Mesendoderm (in vitro differentiated cells): Measurements from ENCODE around the gene INHBC.
A peak's percentile ranks its signal among the peaks of the same experiment; 100 is the strongest.

Experiments used
- DNase-seq: peaks from one replicate; pipeline ENCODE4 v3.0.0; 2013
- H2AK5ac ChIP-seq: 2 replicates; pipeline ENCODE4 v1.6.1; 2013; ENCODE audit warnings: low read length, inconsistent platforms
- H2BK120ac ChIP-seq: 2 replicates; pipeline ENCODE4 v1.6.1; 2013; ENCODE audit warnings: low read depth, mild to moderate bottlenecking, low read length, moderate library complexity, mixed read lengths
- H2BK15ac ChIP-seq: replicated peaks from 2 replicates; pipeline ENCODE4 v1.6.1; 2013; ENCODE audit warnings: low read depth, mild to moderate bottlenecking, moderate library complexity
- H2BK5ac ChIP-seq: 2 replicates; pipeline ENCODE4 v1.6.1; 2013; ENCODE audit warnings: low read length, inconsistent platforms
- H3K18ac ChIP-seq: 2 replicates; pipeline ENCODE4 v1.6.1; 2013; ENCODE audit warnings: mild to moderate bottlenecking, low read length, mixed read lengths
- H3K23ac ChIP-seq: one replicate; pipeline ENCODE4 v1.6.1; 2013; ENCODE audit warnings: low read length
- H3K27ac ChIP-seq: 2 replicates; pipeline ENCODE4 v1.5.1; 2013; ENCODE audit warnings: low read depth, mild to moderate bottlenecking, inconsistent platforms, low read length, moderate library complexity
- H3K27me3 ChIP-seq: 2 replicates; pipeline ENCODE4 v1.6.1; 2013; ENCODE audit warnings: low read length, control low read depth, mild to moderate bottlenecking, inconsistent platforms; ENCODE audit not compliant: insufficient read depth, poor library complexity
- H3K36me3 ChIP-seq: 2 replicates; pipeline ENCODE4 v1.6.1; 2013; ENCODE audit warnings: low read length, inconsistent platforms; ENCODE audit not compliant: control insufficient read depth, insufficient read depth
- H3K4ac ChIP-seq: one replicate; pipeline ENCODE4 v1.6.1; 2013; ENCODE audit warnings: low read depth, mild to moderate bottlenecking, low read length, moderate library complexity
- H3K4me1 ChIP-seq: 2 replicates; pipeline ENCODE4 v1.6.1; 2013; ENCODE audit warnings: low read depth, low read length, inconsistent platforms; ENCODE audit not compliant: control insufficient read depth
- H3K4me2 ChIP-seq: 2 replicates; pipeline ENCODE4 v1.6.1; 2013; ENCODE audit warnings: low read length
- H3K4me3 ChIP-seq: 2 replicates; pipeline ENCODE4 v1.5.1; 2013; ENCODE audit warnings: mild to moderate bottlenecking, low read length
- H3K56ac ChIP-seq: one replicate; pipeline ENCODE4 v1.6.1; 2013; ENCODE audit warnings: low read length
- H3K79me1 ChIP-seq: 2 replicates; pipeline ENCODE4 v1.6.1; 2013; ENCODE audit warnings: low read length, inconsistent platforms
- H3K79me2 ChIP-seq: 2 replicates; pipeline ENCODE4 v1.6.1; 2013; ENCODE audit warnings: mild to moderate bottlenecking, low read length; ENCODE audit not compliant: control insufficient read depth, insufficient read depth
- H3K9ac ChIP-seq: 2 replicates; pipeline ENCODE4 v1.6.1; 2013; ENCODE audit warnings: low read length, inconsistent platforms
- H4K5ac ChIP-seq: one replicate; pipeline ENCODE4 v1.6.1; 2013; ENCODE audit warnings: low read length
- H4K8ac ChIP-seq: one replicate; pipeline ENCODE4 v1.6.1; 2013; ENCODE audit warnings: low read depth, mild to moderate bottlenecking, control low read depth, low read length, moderate library complexity
- WGBS: extraction: QIAGEN DNeasy Blood & Tissue Kit; methylation state at CpG from one replicate; pipeline ENCODE4 v1.1.7; 2013; ENCODE audit warnings: low lambda C conversion rate, missing lambda C conversion rate; ENCODE audit not compliant: insufficient coverage; ENCODE audit errors: extremely low coverage; 5-methylcytosine and 5-hydroxymethylcytosine counted together

The INHBC gene

DNA sequence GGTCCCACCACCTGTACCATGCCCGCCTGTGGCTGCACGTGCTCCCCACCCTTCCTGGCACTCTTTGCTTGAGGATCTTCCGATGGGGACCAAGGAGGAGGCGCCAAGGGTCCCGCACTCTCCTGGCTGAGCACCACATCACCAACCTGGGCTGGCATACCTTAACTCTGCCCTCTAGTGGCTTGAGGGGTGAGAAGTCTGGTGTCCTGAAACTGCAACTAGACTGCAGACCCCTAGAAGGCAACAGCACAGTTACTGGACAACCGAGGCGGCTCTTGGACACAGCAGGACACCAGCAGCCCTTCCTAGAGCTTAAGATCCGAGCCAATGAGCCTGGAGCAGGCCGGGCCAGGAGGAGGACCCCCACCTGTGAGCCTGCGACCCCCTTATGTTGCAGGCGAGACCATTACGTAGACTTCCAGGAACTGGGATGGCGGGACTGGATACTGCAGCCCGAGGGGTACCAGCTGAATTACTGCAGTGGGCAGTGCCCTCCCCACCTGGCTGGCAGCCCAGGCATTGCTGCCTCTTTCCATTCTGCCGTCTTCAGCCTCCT, 21.6 kb downstream of the INHBC start:
- Histone ChIP-seq H4K5ac (no peak overlapping the region), H3K4me1 (peaks cover 12% of the 10 kb centered on the region)
- no CpG with 5 or more reads among the region's 15 CpGs for WGBS

DNA sequence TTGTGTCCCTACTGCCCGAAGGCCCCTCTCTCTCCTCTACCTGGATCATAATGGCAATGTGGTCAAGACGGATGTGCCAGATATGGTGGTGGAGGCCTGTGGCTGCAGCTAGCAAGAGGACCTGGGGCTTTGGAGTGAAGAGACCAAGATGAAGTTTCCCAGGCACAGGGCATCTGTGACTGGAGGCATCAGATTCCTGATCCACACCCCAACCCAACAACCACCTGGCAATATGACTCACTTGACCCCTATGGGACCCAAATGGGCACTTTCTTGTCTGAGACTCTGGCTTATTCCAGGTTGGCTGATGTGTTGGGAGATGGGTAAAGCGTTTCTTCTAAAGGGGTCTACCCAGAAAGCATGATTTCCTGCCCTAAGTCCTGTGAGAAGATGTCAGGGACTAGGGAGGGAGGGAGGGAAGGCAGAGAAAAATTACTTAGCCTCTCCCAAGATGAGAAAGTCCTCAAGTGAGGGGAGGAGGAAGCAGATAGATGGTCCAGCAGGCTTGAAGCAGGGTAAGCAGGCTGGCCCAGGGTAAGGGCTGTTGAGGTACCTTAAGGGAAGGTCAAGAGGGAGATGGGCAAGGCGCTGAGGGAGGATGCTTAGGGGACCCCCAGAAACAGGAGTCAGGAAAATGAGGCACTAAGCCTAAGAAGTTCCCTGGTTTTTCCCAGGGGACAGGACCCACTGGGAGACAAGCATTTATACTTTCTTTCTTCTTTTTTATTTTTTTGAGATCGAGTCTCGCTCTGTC, 22.3 kb downstream of the INHBC start:
- Histone ChIP-seq H2BK15ac (no peak overlapping the region), H3K4me3 (no peak overlapping the region), H3K4ac (no peak overlapping the region), H3K23ac (no peak overlapping the region), H3K27ac (no peak overlapping the region), H3K79me1 (no peaks in the 10 kb centered on the region), H3K9ac (peak overlapping the region; percentile 61), H3K79me2 (no peaks in the 10 kb centered on the region), H2BK120ac (no peak overlapping the region), H3K4me2 (peak overlapping the region; percentile 8), H3K36me3 (no peaks in the 10 kb centered on the region), H4K5ac (no peak overlapping the region), H3K27me3 (no peaks in the 10 kb centered on the region), H2AK5ac (no peak overlapping the region), H3K18ac (no peak overlapping the region), H3K4me1 (peaks cover 12% of the 10 kb centered on the region), H4K8ac (no peak overlapping the region), H2BK5ac (no peak overlapping the region), H3K56ac (peak overlapping the region; percentile 79)
- no peak for DNase-seq
- no CpG with 5 or more reads among the region's 6 CpGs for WGBS

More for the DNA sequence above, 21.6 kb downstream of the INHBC start:
- Histone ChIP-seq H3K27ac (no peak overlapping the region), H4K8ac (no peak overlapping the region), H3K23ac (no peak overlapping the region), H3K27me3 (no peaks in the 10 kb centered on the region), H3K4ac (no peak overlapping the region), H2BK5ac (no peak overlapping the region), H3K9ac (peak overlapping the region; percentile 61), H2BK15ac (no peak overlapping the region), H2AK5ac (no peak overlapping the region), H2BK120ac (no peak overlapping the region), H3K36me3 (no peaks in the 10 kb centered on the region), H3K79me2 (no peaks in the 10 kb centered on the region), H3K56ac (peak overlapping the region; percentile 75), H3K4me2 (peak overlapping the region; percentile 47), H3K18ac (no peak overlapping the region), H3K79me1 (no peaks in the 10 kb centered on the region), H3K4me3 (peak overlapping the region; percentile 4)
- peak; percentile 94 for DNase-seq

DNA sequence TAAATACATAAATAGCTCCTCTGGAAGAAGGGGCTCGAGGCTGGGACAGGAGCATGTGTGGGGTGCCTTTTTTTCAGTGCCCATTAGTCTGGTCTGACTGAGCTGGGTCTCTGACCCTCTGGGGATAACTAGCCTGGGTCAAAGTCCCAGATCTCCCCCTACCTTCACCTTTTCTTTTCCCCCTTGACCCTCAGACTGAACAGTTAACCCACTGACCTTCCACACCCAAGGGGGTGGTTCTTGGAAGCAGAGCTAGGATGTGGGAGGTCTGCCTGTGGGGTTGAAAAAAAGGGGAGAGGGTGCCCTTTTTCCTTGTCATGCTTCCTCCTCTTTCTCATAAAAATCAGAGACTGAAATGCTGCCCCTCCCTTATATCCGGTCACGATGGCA, 24.1 kb downstream of the INHBC start:
- Histone ChIP-seq H3K79me1 (no peaks in the 10 kb centered on the region), H2BK15ac (no peak overlapping the region), H4K5ac (no peak overlapping the region), H2BK5ac (peak overlapping the region; percentile 70), H3K23ac (no peak overlapping the region), H3K18ac (peak overlapping the region; percentile 65), H3K4me1 (peaks cover 10% of the 10 kb centered on the region), H2BK120ac (no peak overlapping the region), H3K27me3 (no peaks in the 10 kb centered on the region), H3K4me3 (no peak overlapping the region), H3K36me3 (no peaks in the 10 kb centered on the region), H2AK5ac (no peak overlapping the region), H3K4ac (peak overlapping the region; percentile 26), H3K56ac (peak overlapping the region; percentile 80), H4K8ac (no peak overlapping the region), H3K79me2 (no peaks in the 10 kb centered on the region), H3K27ac (peak overlapping the region; percentile 45), H3K9ac (peak overlapping the region; percentile 63), H3K4me2 (peak overlapping the region; percentile 17)
- WGBS = no CpG with 5 or more reads among the region's 3 CpGs
- DNase-seq = no peak

DNA sequence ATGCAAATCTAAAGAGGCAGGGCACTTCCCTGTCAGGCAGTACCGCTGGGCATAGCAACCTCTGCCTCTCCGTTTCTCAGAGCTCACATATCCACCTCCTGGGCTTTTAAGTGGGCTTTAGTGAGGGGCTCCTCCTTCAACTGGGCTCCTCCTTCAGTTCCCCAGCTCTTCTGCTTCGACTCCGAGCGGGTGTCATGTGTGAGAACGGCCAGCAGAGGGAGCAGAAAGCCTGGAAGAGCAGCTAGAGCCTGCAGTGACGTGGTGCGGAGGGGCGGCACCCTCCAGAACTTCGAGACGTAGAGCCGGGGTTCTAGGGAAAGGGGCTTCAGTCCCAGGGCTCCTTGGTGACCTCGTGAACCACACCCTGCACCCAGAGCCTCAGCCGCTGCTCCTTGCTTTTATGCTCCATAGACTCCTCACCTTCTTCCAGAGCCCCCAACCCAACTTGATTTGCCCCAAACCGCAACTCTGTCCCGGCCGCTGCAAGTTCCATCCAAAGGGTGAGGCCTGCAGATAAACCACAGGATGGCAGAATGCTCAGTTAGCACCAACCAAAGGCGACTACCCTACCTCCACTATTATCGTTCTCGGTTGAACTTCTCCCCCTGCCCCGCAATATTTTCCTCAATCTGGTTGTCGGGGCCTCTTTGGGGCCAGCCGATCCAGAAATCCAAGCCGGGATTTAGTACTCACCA, 24.6 kb downstream of the INHBC start:
- H3K56ac ChIP-seq = peak overlapping the region; percentile 85
- no CpG with 5 or more reads among the region's 24 CpGs for WGBS
- no peak overlapping the region for H2BK15ac ChIP-seq
- no peaks in the 10 kb centered on the region for H3K36me3 ChIP-seq
- H3K79me2 ChIP-seq = no peaks in the 10 kb centered on the region
- H2AK5ac ChIP-seq = no peak overlapping the region
- no peak overlapping the region for H3K23ac ChIP-seq
- no peak overlapping the region for H3K4ac ChIP-seq
- peak overlapping the region; percentile 8 for H3K4me3 ChIP-seq
- DNase-seq = peak; percentile 99
- H3K9ac ChIP-seq = peak overlapping the region; percentile 63
- peaks cover 10% of the 10 kb centered on the region for H3K4me1 ChIP-seq
- no peak overlapping the region for H2BK120ac ChIP-seq
- H4K8ac ChIP-seq = no peak overlapping the region
- peak overlapping the region; percentile 49 for H3K4me2 ChIP-seq
- H3K27ac ChIP-seq = no peak overlapping the region
- H3K79me1 ChIP-seq = no peaks in the 10 kb centered on the region
- H4K5ac ChIP-seq = no peak overlapping the region
- H3K18ac ChIP-seq = peak overlapping the region; percentile 65
- no peak overlapping the region for H2BK5ac ChIP-seq
- no peaks in the 10 kb centered on the region for H3K27me3 ChIP-seq

DNA sequence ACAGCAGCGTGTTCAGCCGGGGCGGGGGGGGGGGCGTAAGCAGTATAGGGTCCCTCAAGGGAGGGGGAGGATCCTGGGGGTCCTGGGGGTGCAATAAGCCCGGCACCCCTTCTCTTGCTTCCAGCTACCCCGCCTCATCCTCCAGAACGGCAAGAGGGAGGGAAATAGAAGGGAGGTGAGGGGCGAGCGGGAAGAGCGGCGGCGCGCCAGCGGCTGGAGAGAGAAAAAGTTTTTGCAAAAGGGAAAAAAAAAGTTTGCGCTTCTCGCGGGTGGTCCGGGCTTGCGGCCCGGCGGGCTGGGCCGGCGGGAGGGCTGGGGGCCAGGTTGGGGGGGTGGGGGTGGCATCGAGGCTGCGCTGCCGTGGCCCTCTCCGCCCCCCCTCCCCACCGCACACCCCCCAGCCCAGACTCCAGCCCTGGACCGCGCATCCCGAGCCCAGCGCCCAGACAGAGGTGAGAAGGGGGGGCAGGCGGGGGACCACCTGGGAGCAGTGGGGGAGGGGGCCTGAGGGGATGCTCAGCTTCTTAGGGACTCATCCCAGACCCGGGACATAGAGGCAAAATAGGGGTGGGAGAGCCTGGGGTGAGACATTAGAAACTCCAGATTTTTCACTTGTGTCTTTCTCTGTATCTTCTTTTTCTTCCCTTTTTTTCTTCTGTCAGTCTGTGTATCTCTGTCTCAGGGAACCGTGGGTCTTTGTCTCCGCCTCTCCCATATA, 25.3 kb downstream of the INHBC start, which contains the start of gene GLI1:
Gene GLI1 (plus strand): TSS at position 36 of the 718 bp plus-strand sequence. CDS start 3,907 bp downstream, outside the sequence.
- Histone ChIP-seq H2BK5ac (peak within 1 kb of the TSS; percentile 70), H3K27me3 (no peaks in the 10 kb centered on the region), H2AK5ac (no peak within 1 kb of the TSS), H3K36me3 (no peaks in the 10 kb centered on the region), H4K5ac (no peak within 1 kb of the TSS), H3K18ac (peak within 1 kb of the TSS; percentile 65), H3K23ac (no peak within 1 kb of the TSS), H3K56ac (peak within 1 kb of the TSS; percentile 86), H4K8ac (no peak within 1 kb of the TSS), H3K79me2 (no peaks in the 10 kb centered on the region), H3K27ac (peak within 1 kb of the TSS; percentile 55), H2BK120ac (no peak within 1 kb of the TSS), H3K4me3 (peak within 1 kb of the TSS; percentile 64), H2BK15ac (no peak within 1 kb of the TSS), H3K4me1 (peaks cover 7% of the 10 kb centered on the region), H3K4me2 (peak within 1 kb of the TSS; percentile 91), H3K4ac (peak within 1 kb of the TSS; percentile 26), H3K9ac (peak within 1 kb of the TSS; percentile 63), H3K79me1 (no peaks in the 10 kb centered on the region)
- peak; percentile 36 for DNase-seq
- WGBS = no CpG with 5 or more reads among the region's 36 CpGs
